Caki2 (cell line): Measurements from ENCODE around the gene ZBTB47. TPM values are rescaled to one million over a fixed set of nuclear protein-coding genes. Genes with fewer than 3 reads are reported as not detected.

Source experiments
- DNase-seq: peaks from one replicate; pipeline ENCODE4 v3.0.0-alpha.2; 2015; ENCODE audit warnings: low read depth
- in situ Hi-C: cut with HindIII; loops from 2 replicates; pipeline ENCODE4 v1.10.0; 2016; ENCODE audit warnings: low sequenced_read_pairs, low pct_unique_long_range_greater_than_20kb, mixed read lengths
- total RNA-seq: library from RNA; depleted of rRNA; stranded (reverse); fragments of >200 nt; shearing (Covaris generic); gene quantifications from 2 replicates; pipeline ENCODE4 v1.2.3, GENCODE V29; 2014; ENCODE audit warnings: low replicate concordance

ZBTB47 gene
- total RNA-seq, 1 experiment from 2014 or later, result 3.9 TPM

GRCh38 chr3:42662037-42662812 lies 8.7 kb downstream of the ZBTB47 start:
- in situ Hi-C loops, result no loop called here
- no peak for DNase-seq

GRCh38 chr3:42662813-42663535 lies 9.5 kb downstream of the ZBTB47 start:
- in situ Hi-C loops, result no loop called here
- no peak for DNase-seq

GRCh38 chr3:42663581-42664437 lies 10.3 kb downstream of the ZBTB47 start:
- no peak for DNase-seq
- in situ Hi-C loops, result no loop called here

GRCh38 chr3:42664438-42664803 lies 10.9 kb downstream of the ZBTB47 start:
- in situ Hi-C loops, result no loop called here
- no peak for DNase-seq

- in situ Hi-C loops, result no loop called here
- DNase-seq, result no peak
Observed at GRCh38 chr3:42665050-42665878, 11.8 kb downstream of the ZBTB47 start.

GRCh38 chr3:42666022-42666421 lies 12.5 kb downstream of the ZBTB47 start:
- in situ Hi-C loops, result no loop called here

GRCh38 chr3:42666577-42666998 lies 13.1 kb downstream of the ZBTB47 start:
- no peak for DNase-seq
- in situ Hi-C loops, result no loop called here

More at GRCh38 chr3:42666022-42666421, 12.5 kb downstream of the ZBTB47 start:
- no peak for DNase-seq

- no peak for DNase-seq
- in situ Hi-C loops, result no loop called here
Observed at GRCh38 chr3:42667096-42667522, 13.6 kb downstream of the ZBTB47 start.

- no peak for DNase-seq
- in situ Hi-C loops, result no loop called here
Observed at GRCh38 chr3:42667523-42668412, 14.3 kb downstream of the ZBTB47 start.

GRCh38 chr3:42668413-42668760 lies 14.9 kb downstream of the ZBTB47 start:
- in situ Hi-C loops, result no loop called here
- no peak for DNase-seq

- in situ Hi-C loops, result no loop called here
- no peak for DNase-seq
Observed at GRCh38 chr3:42668793-42669217, 15.3 kb downstream of the ZBTB47 start.

- DNase-seq, result no peak
- in situ Hi-C loops, result no loop called here
Observed at GRCh38 chr3:42670051-42670576, 16.6 kb downstream of the ZBTB47 start.

- DNase-seq, result no peak
- in situ Hi-C loops, result no loop called here
Observed at GRCh38 chr3:42670670-42671069, 17.2 kb downstream of the ZBTB47 start.

GRCh38 chr3:42672515-42672914 lies 19.0 kb downstream of the ZBTB47 start:
- in situ Hi-C loops, result no loop called here
- no peak for DNase-seq

GRCh38 chr3:42673082-42673481 lies 19.6 kb downstream of the ZBTB47 start:
- no peak for DNase-seq
- in situ Hi-C loops, result no loop called here

GRCh38 chr3:42674146-42674545 lies 20.6 kb downstream of the ZBTB47 start:
- in situ Hi-C loops, result no loop called here
- DNase-seq, result no peak

GRCh38 chr3:42675909-42676308 lies 22.4 kb downstream of the ZBTB47 start:
- in situ Hi-C loops, result no loop called here
- no peak for DNase-seq
